ENCODE results near the gene YARS1.

Gene YARS1

DNA sequence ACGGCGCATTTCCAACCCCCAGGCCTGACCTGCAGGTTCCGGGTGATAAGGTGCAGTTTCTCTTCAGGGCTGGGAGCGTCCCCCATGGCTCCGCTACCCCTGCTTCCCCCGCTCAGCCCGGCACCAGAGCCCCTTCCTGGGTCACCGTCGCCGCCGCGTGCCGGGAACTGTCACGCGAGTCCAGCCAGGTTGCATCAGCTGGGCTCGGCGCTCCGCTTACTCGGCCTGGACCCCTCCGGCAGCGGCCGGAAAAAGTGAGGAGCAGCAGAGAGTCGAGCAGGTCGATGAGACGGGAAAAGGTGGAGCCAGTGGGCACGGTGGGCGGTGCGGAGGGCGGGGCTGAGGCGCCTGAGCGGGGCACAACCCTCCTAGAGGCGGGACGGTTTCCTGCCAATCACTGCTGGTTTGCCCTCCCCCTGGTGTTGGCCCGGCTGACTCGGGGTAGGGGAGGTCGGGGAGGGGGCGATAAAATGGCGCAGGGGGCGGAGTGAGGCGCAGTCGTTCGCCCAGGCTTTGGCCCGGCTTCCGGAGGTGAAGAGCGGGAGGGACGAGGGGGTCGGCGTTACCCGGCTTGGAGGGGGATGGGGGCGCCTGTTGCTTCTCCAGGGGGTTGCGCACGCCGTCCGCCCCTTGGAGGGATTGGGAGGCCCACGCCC lies at the start of gene YARS1, which contains the start of gene S100PBP:
TSS of gene YARS1 (minus strand) at position 200 of the 656 bp plus-strand sequence. CDS start at position 86, 114 bp downstream.
TSS of gene S100PBP (plus strand) at position 495 of the 656 bp plus-strand sequence. CDS start 8,447 bp downstream, outside the sequence.
- ATAC-seq = peak; percentile 95 to 96

DNA sequence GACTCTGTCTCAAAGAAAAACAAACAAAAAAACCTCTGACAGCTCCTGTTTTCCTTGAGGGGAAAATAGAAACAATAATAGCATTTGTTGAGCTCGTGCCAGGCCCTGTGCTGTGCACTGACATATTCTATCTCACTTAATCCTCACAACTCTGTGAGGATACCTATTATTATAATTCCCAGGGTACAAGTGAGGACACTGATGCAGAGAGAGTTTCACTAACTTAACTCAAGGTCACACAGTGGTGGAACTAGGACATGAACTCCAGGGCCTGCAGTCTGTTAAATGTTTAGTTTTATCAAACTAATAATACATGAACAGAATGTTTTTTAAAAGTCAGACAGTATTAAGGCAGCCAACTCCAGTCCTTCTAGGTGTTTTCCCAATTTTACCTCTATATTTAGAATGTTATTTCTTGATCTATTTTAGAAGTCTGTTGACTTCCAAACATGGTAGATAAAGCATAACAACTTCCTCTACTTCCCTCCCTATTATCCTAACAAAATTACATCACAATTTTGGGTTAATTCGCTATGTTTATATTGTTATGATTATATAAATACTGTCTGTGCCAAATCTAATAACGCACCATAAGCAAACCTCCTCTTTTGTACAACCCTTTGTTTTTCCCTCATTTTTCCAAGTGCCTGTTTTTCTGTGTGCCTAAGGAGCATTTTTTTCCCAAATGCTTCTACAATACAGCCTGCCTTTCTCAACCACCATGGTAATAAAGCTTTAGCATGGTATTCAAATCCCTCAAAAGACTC lies 48.7 kb upstream of the YARS1 start:
- no peak for ATAC-seq

DNA sequence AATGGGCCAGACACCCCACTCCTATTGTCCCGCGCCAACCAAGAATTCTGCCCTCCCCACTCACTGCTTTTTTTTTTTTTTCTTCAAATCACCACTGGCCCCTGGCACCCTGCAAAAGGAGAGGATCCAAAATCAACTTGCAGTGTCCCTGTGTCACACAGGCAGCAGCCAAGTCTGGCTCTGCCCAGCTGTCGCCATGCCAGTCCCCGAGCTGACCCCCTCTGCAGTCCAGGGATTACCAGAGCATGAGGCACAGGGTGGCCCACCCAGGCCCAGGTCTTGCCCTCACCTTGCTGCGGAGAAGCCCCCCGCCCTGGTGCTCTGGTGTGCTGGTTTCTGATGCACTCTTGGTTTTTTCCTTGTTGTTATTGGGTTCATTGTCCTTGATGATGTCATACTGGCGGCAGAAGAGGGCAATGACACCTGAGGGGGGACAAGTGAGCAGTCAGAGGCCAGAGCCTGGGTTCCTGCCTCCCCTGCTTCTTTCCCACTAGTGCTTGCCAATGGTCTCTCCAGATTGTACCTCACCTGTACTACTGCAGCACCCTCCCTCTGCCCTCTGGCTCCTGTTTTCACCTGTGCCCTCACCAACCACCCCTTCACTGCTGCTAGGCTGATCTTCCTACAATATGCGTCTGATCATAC lies 47.3 kb upstream of the YARS1 start:
- no peak for ATAC-seq

DNA sequence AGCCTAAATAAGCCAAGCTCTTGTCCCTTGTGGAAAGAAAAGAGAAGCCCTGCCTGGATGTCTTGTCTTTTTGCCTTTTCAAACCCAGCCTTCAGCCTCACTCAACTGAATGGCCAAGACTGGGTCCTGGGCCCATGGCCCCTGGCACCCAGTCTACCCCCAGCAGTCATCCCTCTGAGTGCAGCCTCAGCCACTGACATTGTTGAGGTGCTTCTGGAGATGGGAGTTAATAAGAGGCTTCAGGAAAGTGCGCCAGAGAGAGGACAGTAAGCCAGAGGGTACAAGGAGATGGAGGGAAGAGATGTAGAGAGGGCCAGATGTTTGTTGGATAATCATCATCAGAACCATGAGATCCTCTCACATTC lies 46.7 kb upstream of the YARS1 start:
- ATAC-seq = no peak

DNA sequence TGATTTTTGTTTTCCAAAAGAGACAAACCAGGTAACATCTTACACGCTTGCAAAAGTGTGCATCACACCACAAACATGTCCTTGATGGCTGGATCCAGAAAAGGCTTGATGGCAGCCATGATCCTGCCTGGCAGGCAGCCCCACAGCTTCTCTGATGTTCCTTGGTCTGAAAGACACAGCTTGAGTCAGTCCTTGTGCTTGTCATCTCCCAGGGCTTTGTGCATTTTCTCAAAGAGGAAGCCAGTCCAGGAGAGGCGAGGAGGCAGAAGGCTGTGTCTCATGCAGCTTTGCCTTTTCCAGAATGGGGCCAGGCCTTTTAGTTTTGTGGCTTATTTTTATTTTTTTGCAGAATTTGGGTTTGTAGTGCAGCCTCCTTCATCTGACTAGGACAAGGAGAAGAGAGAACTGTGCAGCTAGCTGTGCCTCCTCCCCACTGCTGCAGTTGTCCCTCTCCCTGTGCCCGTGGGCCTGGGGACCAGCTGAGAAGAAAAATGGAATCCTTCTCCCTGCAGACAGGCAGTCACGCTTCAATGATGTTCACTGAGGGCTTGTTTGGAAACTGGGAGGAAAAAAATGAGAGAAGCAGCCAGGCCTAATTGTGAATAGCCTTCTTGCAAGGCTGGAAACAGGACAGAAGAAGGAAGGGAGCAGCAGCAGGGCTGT lies 46.2 kb upstream of the YARS1 start:
- no peak for ATAC-seq

DNA sequence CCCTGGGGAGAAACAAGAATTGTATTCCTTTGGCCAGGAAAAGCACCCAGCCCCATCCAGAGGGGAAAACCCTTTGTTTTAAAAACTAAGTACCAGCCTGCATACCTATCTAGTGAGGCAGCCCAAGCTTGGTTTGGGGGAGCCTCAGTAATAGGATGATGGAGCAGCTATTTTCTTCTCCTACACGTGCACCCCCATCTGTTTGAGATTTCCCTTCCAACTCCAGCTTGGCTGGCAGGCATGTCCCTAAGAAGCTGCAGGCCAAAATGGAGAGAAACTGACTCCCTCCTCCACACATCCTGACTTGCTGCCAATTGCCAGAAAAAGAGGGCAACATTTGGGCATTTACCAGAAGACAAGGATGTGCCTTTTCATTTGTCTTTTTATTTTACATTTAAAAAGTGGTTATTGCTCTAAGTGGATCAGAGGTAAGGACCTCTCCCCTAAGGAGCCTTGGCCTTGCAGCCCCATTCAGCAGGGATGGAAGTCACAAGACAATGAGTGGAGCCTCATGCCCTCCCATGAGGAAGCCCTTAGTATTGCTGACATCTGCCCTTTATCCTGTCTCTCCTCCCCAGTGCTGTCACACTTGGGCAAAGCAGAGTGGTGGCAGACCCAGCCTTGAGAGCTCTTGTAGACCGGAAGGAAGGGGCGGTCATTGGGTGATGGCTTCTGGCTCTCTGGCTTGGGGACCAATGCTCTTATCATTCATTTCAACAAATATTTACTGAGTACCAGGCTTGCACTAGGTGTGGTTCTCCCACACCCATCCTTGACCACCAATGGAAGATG lies 44.9 kb upstream of the YARS1 start:
- ATAC-seq = no peak

DNA sequence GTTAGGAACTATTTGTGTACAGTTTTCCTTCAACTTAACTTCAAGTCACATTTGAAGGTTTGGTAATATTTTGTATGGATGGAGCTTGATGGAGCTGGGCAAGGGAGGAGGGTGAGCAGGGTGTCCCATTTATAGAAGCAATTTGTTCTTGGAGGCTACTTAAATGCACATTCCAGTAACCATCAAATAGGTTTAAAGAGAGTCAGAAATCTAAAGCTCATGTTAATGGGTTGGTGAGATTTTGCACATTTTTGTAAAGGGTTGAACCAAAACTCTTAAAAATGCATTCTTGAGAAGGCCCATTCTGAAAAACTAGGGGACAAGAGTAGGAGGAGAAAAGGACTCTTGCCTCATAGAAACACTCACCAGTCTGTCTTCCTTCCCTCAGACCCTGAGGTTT lies 43.4 kb upstream of the YARS1 start:
- no peak for ATAC-seq

DNA sequence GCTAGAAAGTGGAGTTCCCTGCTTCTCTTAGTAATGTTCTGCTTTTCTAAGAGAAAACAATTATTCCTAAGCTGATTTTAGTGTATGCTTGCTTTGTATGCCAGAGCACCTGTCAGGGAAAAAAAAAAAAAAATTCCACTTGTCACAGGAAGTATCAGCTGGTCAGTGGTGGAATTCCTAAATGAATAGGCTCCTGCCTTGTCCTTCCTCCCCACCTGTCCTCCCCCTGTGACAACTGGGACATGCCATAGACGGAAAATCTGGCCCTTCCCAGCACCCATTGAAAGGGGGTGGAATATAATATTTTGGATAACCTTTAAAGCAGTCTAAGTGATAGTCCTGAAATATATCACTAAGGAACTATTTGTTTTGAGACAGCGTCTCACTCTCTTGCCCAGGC lies 42.8 kb upstream of the YARS1 start:
- no peak for ATAC-seq

DNA sequence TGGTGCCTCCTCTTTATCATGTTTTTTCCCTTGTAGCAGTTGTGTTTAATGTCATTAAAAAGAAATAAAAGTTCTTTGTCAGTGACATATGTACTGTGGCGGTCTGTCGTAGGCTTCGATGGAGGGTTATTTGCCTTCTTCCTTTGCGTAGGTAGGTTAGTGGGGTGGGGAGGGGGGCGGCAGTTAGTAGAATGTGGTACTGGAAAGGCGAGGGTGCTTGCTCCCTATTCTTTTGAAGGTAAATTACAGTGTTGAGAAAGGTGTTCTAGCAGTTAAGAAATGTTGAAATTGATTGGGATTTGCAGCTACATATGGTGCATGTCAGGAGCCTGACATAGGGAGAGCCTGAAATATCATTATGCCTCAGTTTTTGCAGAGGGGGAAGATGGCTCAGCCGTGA lies 41.6 kb upstream of the YARS1 start:
- ATAC-seq = no peak

DNA sequence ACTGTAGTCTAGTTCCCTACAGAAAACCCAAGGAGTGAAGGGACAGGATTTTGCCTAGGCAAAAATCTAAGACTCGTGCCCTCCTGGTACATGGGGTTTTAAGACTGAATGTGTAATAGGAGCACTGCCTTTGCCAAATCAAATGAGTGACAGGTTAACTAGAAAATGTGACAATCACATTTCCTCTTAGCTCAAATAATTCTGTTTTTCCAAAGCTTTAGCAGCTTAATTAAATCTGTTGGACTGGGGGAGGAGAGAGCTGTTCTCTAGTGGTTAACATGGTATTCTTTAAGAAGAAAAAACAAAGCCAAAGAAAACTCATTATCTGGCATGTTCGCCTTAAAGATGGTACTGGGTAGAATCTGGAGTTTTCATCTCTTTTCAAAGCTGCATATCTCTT lies 41.0 kb upstream of the YARS1 start:
- no peak for ATAC-seq

DNA sequence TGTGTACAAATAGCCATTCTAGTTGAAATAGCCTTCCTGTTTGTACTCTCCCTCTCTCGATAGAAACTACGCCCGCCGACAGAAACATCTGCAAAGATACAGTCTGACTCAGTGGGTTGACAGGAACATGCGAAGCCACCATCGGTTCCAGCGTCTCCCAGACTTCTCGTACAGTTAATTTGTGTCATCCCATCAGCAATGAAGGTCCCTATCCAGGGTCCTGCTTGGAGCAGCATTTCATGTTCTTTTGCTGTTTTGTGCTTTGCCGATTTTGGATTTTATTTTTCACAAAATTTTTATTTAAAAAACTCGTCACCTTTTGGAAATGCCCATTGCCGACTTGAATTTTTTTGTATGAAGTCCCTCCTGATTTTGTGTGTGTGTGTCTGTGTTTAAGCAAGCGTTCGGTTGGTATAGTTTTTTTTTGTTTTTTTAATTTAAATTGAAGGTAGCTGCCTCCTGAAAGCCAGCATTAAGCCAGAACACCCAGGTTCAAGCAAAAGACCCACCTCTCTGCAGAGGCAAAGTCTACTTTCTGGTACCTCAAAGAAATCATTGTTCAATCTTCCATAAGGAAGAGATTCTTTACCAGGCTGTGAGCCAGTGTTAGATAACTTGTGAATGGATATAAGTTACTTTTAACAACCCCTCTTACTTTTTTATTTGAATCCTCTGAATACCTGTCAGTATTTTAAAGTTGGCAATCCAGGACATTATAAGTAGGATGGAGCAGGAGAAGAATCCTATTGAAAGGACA lies 38.9 kb upstream of the YARS1 start:
- ATAC-seq = no peak

DNA sequence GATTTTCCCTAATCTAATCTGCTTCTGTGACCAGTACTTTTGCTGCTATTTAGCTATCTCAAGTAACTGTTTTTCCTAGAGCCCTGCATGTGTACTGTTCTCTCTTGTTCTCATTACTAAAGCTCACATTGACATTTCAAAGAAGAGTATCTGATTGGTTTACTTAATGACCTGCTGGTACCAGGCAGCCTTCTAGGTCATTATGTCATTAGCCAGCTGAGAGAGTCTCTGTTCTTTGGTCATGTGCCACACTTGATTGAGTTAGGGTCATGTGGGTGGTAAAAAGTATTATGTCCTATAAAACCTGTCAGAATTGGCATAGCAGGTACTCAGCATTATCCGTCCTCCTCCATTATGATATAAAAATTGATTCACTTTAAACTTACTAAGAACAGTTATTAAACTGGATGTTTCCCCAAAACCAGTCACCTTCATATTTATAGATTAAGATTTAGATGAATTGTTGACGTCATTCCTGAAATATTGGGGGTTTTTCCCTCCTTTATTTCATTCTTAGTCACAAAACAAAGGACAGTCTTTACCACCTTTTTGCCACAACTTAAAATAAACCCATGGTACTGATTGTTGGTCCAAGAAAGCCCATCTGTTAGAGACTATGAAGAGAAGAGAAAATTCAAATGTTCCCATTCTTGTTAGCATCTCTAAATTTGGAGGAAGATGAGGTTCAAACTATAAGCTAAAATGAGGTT lies 31.4 kb upstream of the YARS1 start:
- peak; percentile 32 to 48 for ATAC-seq

DNA sequence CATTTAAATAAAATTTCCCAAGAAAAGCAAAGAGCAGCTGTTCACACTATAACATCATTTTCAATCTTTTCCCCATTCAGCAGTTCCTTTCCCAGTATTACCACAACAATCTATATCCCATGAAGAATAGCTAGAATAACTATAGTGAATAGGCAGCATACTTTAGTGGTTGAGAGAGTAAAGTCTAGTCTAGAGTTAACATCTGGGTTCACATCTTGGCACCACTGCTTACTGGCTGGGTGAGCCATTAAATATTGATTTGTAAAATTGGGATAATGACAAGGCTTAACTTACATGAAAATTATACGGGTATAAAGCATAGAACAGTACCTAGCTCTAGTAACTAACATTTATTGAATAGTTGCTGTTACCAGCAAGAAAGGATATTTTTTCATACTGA lies 14.7 kb upstream of the YARS1 start:
- ATAC-seq = no peak

DNA sequence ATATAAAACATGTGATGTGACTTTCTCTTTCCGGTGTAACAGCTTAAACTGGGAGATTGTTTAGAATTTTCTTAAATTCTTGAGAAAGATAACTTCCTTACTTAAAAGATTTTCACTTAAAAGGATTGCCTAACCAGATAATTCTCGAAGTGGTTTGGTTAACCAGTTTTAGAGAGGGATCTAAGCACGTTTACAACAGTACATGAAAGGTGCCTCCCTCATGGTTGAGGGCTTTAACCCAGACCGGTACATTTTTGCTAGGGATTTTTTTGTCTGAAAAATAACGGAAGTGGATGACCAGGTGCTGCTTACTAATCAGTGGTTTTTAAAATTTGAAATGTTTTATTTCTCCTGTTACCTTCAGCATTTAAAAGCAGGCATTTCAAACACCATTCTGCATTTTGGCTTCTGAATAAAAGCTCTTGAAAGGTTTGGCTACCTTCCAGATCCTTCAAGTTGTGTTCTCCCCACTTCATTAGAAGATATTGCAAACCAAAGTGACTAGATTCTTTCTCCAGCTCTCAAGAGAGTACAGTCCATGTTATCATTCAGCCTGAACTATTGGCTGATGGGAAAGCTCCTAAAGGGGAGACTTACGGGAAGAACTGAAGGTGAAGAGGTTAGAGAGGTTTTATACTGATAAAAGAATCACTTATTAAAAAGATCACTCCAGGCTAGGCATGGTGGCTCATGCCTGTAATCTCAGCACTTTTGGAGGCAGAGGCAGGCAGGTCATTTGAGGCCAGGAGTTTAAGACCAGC lies 13.1 kb upstream of the YARS1 start:
- no peak for ATAC-seq

DNA sequence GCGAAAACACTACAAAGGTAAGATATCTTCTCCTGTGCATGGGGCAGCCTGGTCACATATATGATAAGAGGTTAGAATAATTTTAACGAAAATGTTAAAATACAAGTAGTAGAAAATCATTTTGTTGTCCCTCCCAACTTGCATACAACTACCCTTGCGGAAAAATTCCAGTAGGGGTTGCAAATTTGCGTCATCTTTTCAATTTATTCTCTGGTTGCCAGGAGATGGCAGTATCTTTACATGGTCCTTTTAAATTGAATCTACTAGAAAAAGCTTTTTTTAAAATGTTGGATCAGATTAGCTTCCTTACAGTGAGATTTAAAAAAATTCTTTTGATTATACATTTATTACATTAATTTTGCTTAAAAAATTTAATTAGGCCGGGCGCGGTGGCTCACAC lies 11.2 kb upstream of the YARS1 start:
- ATAC-seq = no peak

DNA sequence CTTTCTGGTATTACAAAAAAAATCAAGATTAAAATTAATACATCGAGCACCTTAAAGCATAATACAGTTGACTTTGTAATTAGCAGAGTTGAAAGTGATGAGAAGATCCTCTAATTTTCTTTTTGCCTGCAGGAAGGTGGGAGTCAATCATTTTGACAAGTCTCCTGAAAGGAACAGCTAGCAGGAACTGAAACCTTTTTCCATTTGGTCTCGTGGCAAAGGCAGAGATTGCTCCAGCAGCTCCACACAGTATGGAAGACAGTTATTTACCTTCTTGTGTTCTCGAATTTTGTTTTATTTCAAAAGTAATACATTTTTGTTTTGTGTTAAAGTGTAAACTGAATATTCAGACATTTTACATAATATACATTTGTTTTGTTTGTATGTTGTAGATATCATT lies 8.0 kb upstream of the YARS1 start:
- no peak for ATAC-seq

DNA sequence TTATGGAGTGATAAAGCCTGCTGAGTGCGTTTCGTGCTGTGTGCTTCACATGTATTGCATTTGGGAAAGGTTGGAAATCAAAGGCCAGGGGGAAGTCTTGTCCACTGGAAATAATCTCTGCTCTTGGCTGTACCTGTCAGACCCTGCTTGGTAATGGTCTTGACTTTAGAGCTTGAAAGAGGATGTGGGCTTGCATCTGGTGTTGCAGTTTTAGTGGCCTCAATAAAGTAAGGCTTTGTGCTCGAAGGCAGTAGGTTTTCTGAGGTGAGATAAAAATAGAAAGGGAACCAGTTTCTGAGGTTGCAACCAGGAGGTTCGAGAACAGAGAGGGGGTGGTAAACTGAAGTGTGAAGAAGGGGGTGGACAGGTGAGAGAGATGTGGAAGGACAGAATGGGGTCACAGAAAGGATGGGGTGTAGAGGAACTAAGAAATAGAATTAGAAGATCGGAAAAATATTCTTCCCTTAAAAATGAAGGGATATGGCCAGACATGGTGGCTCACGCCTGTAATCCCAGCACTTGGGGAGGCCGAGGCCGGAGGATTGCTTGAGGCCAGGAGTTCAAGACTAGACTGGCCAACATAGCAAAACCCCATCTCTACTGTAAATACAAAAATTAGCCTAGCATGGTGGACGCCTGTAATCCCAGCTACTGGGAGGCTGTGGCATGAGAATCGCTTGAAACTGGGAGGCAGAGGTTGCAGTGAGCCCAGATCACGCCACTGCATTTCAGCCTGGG lies 1.8 kb upstream of the YARS1 start:
- ATAC-seq = no peak

DNA sequence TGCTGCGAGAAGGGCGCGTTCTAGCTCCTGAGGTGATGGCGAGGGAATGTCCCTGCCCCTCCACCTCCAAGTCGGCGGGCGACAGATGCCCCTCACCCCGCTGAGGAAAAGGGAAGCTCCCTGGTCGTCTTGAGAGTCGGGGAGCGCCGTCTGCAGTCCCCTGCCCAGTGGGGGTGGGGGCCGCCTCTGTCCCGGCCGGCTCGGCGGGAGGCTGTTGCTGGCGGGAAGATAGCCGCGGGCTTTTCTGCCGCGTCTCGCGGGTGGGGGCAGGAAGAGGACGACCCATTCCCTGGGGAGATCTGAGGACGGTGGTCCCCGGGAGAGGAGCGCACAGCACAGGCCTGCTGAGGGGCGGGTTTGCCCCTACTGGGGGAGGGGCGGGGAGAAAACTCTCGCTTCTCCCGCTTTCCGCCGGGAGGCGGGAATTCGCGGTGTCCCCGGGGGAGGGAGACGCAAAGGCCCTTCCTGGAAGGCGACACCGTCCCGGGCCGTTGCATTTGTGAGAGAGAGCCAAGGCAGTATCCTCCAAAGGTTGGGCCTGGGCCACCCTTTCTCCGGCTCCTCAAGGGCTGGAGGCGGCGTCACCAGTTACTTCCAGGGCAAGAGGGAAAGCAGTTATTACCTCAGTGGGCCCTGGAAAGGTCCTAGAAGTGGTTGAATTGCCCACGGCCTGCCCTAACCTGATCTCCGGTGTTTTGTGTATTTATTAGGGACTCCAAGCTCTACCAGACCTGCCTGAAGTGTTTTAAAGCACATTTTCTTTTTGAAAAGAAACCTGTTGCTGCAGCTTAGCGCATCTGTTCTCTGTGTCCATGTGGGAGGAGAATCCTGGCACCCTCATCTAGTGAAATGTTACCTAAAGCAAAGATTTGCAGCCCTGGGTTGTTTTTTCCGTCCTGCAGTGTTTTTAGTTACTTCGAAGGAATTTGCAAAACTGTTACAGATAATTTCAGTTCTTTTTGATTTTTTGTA lies 943 bp upstream of the YARS1 start:
- ATAC-seq = peak in 1 of 2 donors; percentile 0
